HCT116 (cell line): ENCODE measurements around the gene FOXM1. TPM values are rescaled to one million over a fixed set of nuclear protein-coding genes. Genes with fewer than 3 reads are reported as not detected.

Experiments
- ATAC-seq: fragments of 200-7000 bp; cut with Tn5 transposase; 2 replicates; pipeline ENCODE4 v1.9.1; 2020; ENCODE audit warnings: mild to moderate bottlenecking, moderate library complexity
- BruUV-seq: library from RNA; stranded (reverse); fragments of 400-500 nt; replicated peaks from 2 replicates; lab custom pipeline; 2021; lab: Mats Ljungman, UMichigan
- CTCF ChIA-PET: fragments of 300-600 bp; sonication (Branson Sonifier 250); formaldehyde crosslinking; loops from one replicate; lab custom pipeline; 2021; ENCODE audit warnings: antibody characterized with exemption; lab: Charles Lee
- POLR2A ChIA-PET: fragments of 300-600, 350-600 bp; sonication (Branson Sonifier 250); formaldehyde crosslinking; loops from one replicate; lab custom pipeline; 2021; ENCODE audit warnings: antibody characterized with exemption; lab: Charles Lee
- RAD21 ChIA-PET, 2 experiments: fragments of 300-600 bp; sonication (Branson Sonifier 250); formaldehyde crosslinking; loops; one replicate each; lab custom pipeline; 2023; ENCODE audit warnings: low total read pairs in 2 of 2; ENCODE audit not compliant: uncharacterized antibody in 2 of 2, unreplicated experiment in 2 of 2, low non-redundant PET in 1 of 2; lab: Charles Lee
- DNase-seq: peaks from one replicate; pipeline ENCODE4 v3.0.0-alpha.2; 2010; ENCODE audit warnings: low read depth, low spot score
- H2AFZ ChIP-seq: fragments of 200-600 bp; shearing (Covaris generic), sonication (generic); 2 replicates; pipeline ENCODE4 v1.6.1; 2017; ENCODE audit warnings: low read depth, mixed run types, mixed read lengths, antibody characterized with exemption, low read length; ENCODE audit not compliant: poor library complexity, severe bottlenecking
- H3K27ac ChIP-seq: 2 replicates; pipeline ENCODE4 v1.5.1; 2012; ENCODE audit warnings: low read depth, low read length
- H3K27me3 ChIP-seq: fragments of 200-600 bp; sonication (generic); 2 replicates; pipeline ENCODE4 v1.6.1; 2016; ENCODE audit warnings: mixed run types, low read length, mixed read lengths; ENCODE audit not compliant: insufficient read depth
- H3K36me3 ChIP-seq, 2 experiments: fragments of 200-500 bp in 1 of 2; fragments of 200-600 bp in 1 of 2; sonication (Bioruptor generic) in 1 of 2; sonication (generic) in 1 of 2; 2 replicates each; pipeline versions ENCODE4 v1.5.1 to v1.6.1; 2014 to 2016; ENCODE audit warnings: low read length in 2 of 2, inconsistent platforms in 1 of 2, mixed read lengths in 1 of 2, mixed run types in 1 of 2; ENCODE audit not compliant: insufficient read depth in 2 of 2, control insufficient read depth in 1 of 2
- H3K4me1 ChIP-seq, 2 experiments: fragments of 200-600 bp in 1 of 2; sonication (generic) in 1 of 2; 2 replicates each; pipeline versions ENCODE4 v1.5.1 to v1.6.1; 2012 to 2017; ENCODE audit warnings: low read length in 2 of 2, inconsistent platforms in 1 of 2, mild to moderate bottlenecking in 1 of 2, mixed read lengths in 1 of 2, mixed run types in 1 of 2, moderate library complexity in 1 of 2; ENCODE audit not compliant: insufficient read depth in 2 of 2, control insufficient read depth in 1 of 2
- H3K4me2 ChIP-seq: fragments of 200-600 bp; sonication (generic); 2 replicates; pipeline ENCODE4 v1.6.1; 2017; ENCODE audit warnings: mixed run types, low read length, mixed read lengths
- H3K4me3 ChIP-seq, 2 experiments: fragments of 200-600 bp in 1 of 2; sonication (generic) in 1 of 2; replicated peaks in 1 of 2; 2 replicates each; pipeline ENCODE4 v1.5.1; 2011 to 2016; ENCODE audit warnings: low read length in 2 of 2, control low read depth in 1 of 2, low read depth in 1 of 2, mild to moderate bottlenecking in 1 of 2, mixed read lengths in 1 of 2, mixed run types in 1 of 2
- H3K79me2 ChIP-seq: fragments of 200-600 bp; sonication (generic); 2 replicates; pipeline ENCODE4 v1.6.1; 2017; ENCODE audit warnings: mild to moderate bottlenecking, mixed run types, low read length, moderate library complexity, mixed read lengths; ENCODE audit not compliant: insufficient read depth
- H3K9ac ChIP-seq: fragments of 200-600 bp; sonication (generic); 2 replicates; pipeline ENCODE4 v1.6.1; 2016; ENCODE audit warnings: low read length, mixed read lengths
- H3K9me2 ChIP-seq: fragments of 200-600 bp; sonication (generic), shearing (Covaris generic); 2 replicates; pipeline ENCODE4 v1.6.1; 2017; ENCODE audit warnings: mixed run types, mild to moderate bottlenecking, moderate library complexity; ENCODE audit not compliant: insufficient read depth
- H3K9me3 ChIP-seq, 2 experiments: fragments of 200-500 bp in 1 of 2; fragments of 200-600 bp in 1 of 2; sonication (Bioruptor generic) in 1 of 2; sonication (generic) in 1 of 2; 2 replicates each; pipeline ENCODE4 v1.6.1; 2014 to 2017; ENCODE audit warnings: low read length in 2 of 2, mixed read lengths in 2 of 2, inconsistent platforms in 1 of 2, low read depth in 1 of 2, mild to moderate bottlenecking in 1 of 2, mixed run types in 1 of 2, moderate library complexity in 1 of 2; ENCODE audit not compliant: control insufficient read depth in 1 of 2, insufficient read depth in 1 of 2
- H4K20me1 ChIP-seq: fragments of 200-600 bp; sonication (generic), shearing (Covaris generic); 2 replicates; pipeline ENCODE4 v1.6.1; 2017; ENCODE audit warnings: mixed run types, mild to moderate bottlenecking, moderate library complexity; ENCODE audit not compliant: insufficient read depth
- CBX3 ChIP-seq: IDR thresholded peaks from 2 replicates; pipeline ENCODE4 v1.6.1; 2012; ENCODE audit warnings: low read depth
- CEBPB ChIP-seq: IDR thresholded peaks from 2 replicates; pipeline ENCODE4 v1.6.1; 2012; ENCODE audit warnings: low read depth
- ELF1 ChIP-seq: IDR thresholded peaks from 2 replicates; pipeline ENCODE4 v1.6.1; 2012; ENCODE audit warnings: low read depth, borderline replicate concordance
- FOSL1 ChIP-seq: IDR thresholded peaks from 2 replicates; pipeline ENCODE4 v1.6.1; 2012; ENCODE audit warnings: low read depth
- JUND ChIP-seq: IDR thresholded peaks from 2 replicates; pipeline ENCODE4 v1.6.1; 2012
- POLR2AphosphoS5 ChIP-seq: IDR thresholded peaks from 2 replicates; pipeline ENCODE4 v1.6.1; 2011; ENCODE audit warnings: mild to moderate bottlenecking, low read depth, low read length, moderate library complexity
- RAD21 ChIP-seq: IDR thresholded peaks from 2 replicates; pipeline ENCODE4 v1.6.1; 2012; ENCODE audit warnings: low read depth, mild to moderate bottlenecking
- SP1 ChIP-seq: IDR thresholded peaks from 2 replicates; pipeline ENCODE4 v1.6.1; 2012; ENCODE audit warnings: low read depth
- intact Hi-C: fragments of 100-400 bp; cut with micrococcal nuclease; formaldehyde crosslinking; loops from 2 replicates; pipeline ENCODE4 v1.10.0; 2022
- total RNA-seq: library from RNA; stranded (reverse); gene quantifications from one replicate; pipeline ENCODE4 v1.2.1, GENCODE V29; 2021; ENCODE audit not compliant: unreplicated experiment

FOXM1 gene
- total RNA-seq, 1 experiment from 2014 or later = 85.1 TPM

DNA sequence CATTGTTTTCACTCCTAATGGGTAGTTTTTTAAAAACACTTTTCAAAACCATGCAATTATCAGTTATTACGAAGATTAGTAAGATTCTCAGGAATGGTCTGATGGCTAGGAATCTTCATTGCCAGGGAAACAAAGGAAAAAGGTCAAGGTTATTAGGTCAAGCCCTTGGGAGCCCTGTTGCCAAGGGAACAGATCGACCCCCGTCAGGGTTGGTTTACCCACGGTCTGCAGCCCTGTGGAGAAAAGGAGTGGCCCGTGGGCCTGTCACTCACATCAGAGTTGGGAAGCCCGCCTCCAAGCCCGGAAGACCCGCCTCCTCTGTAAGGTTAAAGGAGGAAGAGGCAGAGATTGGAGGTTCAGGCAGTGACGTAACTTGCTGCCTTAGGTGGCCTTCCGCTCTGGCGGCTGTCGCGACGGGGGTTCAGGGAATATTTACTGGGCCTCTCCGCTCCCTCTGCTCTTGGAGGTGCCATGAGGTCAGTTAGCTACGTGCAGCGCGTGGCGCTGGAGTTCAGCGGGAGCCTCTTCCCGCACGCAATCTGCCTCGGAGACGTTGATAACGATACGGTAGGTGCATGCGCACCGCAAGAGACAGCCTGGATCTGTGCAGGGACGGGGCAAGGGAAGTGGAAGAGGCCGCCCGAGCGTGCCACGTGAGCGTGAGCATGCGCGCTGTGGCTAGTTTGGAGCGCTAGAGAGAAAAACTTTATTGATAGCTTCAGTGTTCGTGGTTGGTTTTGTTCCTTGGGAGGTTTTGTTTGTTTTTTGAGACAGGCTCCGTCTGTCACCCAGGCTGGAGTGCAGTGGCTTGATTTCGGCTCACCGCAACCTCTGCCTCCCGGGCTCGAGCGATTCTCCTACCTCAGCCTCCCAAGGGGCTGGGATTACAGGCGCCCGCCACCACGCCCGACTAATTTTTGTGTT is 64.4 kb downstream of the FOXM1 start, which contains the start of gene ITFG2 (continued):
- TF ChIP-seq RAD21 (no peak), CEBPB (no peak), ELF1 (peak; percentile 74), JUND (no peak), FOSL1 (no peak), POLR2AphosphoS5 (peak; percentile 95)

DNA sequence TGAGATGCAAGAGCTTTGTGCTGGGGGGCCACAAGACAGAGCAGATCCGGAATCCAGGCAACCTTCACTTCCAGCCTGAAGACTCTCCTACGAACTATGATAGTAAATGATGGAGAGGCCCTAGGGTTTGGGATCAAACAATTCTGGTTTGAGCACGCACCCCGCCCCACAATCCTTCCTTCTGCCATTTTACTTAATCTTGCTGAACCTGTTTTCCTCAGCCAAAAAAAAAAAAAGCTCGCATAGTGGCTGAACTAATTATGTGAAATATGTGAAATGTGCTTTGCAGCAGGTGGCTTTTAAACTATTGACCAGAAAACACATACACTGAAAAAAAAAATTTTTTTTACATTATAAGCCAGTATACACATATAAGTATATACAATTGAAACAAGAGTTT is 65.2 kb downstream of the FOXM1 start:
- H3K27ac ChIP-seq = peak overlapping the region; percentile 74; the same call in 1 of the 2 replicates

More for the DNA sequence above, 65.2 kb downstream of the FOXM1 start:
- ATAC-seq (no peak), DNase-seq (no peak)
- Histone ChIP-seq H3K4me2 (peak overlapping the region; percentile 97), H3K79me2 (peaks cover 28% of the 10 kb centered on the region), H3K9me3 (no peaks in the 10 kb centered on the region), H3K36me3 (peaks cover 5 to 8% of the 10 kb centered on the region in 2 experiments; a peak in 2 of 4 replicates), H4K20me1 (no peaks in the 10 kb centered on the region), H3K4me3 (peak overlapping the region; percentile 77 to 89), H3K9ac (0 out of 2 replicates have a peak overlapping the region, but pooled peaks have one; percentile 14), H3K9me2 (no peaks in the 10 kb centered on the region), H3K4me1 (peaks cover 5 to 18% of the 10 kb centered on the region in 2 experiments), H3K27me3 (no peaks in the 10 kb centered on the region), H2AFZ (no peak overlapping the region)
- ChIA-PET CTCF (interaction anchor here (1.1 to 1.9 kb wide), 3 partner anchors 16 to 65 kb away, joined by 3 to 6 read pairs (median 3); partner anchors contain the start of genes FOXM1 and RHNO1), POLR2A (interaction anchor here (2.1 kb wide), 1 partner anchor 17 kb away, joined by 6 read pairs; the partner anchor contains the start of gene FKBP4), RAD21 (interaction anchor here in 1 of 2 experiments (0.7 kb wide), 1 partner anchor 17 kb away, joined by 3 read pairs; no protein-coding TSS in a partner anchor)
- no TSS peak for BruUV-seq
- TF ChIP-seq CBX3 (no peak), SP1 (no peak)
- intact Hi-C loops = no loop called here

Other genes with a start within 250 kb of the FOXM1 start
- gene FKBP4, start 82.2 kb downstream of the FOXM1 start, total RNA-seq = 178 TPM
- 24.6 TPM for gene ITFG2, start 64.5 kb downstream of the FOXM1 start, total RNA-seq
- gene NRIP2, start 42.1 kb downstream of the FOXM1 start, total RNA-seq = not detected
- gene TEX52, start 20.1 kb downstream of the FOXM1 start, total RNA-seq = not detected
- gene RHNO1, start within 50 bp of the FOXM1 start, total RNA-seq = 29.7 TPM
- gene TULP3, start 13.7 kb upstream of the FOXM1 start, total RNA-seq = 21.3 TPM
- 43.2 TPM for gene TEAD4, start 82.2 kb upstream of the FOXM1 start, total RNA-seq
- gene TSPAN9, start 200.2 kb upstream of the FOXM1 start, total RNA-seq = 13.2 TPM